Measurements from ENCODE around the gene PKIG. TPM values are rescaled to one million over a fixed set of nuclear protein-coding genes. Genes with fewer than 3 reads are reported as not detected.

Gene PKIG
- polyA plus RNA-seq, 1 donor (not counting 4 experiments of a cell fraction or from before 2014, with no cell fraction given) = 6.6 TPM

DNA sequence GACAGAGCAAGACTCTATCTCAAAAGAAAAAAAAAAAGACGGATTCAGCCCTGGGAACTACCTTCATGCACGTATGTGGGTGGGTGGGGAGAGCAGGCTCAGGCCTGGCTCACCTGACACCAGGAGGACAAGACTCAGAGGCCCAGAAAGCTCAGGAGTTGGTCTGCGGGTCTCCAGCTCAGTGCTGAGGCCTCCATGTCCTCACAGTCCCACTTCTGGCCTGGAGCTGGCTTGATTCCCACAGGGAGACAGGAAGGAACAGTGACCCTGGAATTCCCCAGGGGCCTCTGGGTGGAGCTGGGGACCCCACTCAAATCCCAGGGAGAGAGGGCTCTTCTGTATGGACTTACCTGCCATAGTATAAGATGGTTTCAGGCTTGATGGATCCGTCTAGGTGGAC is 53.5 kb downstream of the PKIG start:
- no peak overlapping the region for H3K27ac ChIP-seq (ENCODE audit: control insufficient read depth, insufficient read depth, low read length)
- no peak overlapping the region for H3K9ac ChIP-seq (ENCODE audit: control insufficient read depth, extremely low read depth, insufficient read depth, low read length)
- no peak for TF ChIP-seq EZH2 (IDR thresholded peaks at IDR 0.05; ENCODE audit: low read length)
- TF ChIP-seq, protein P1, sequence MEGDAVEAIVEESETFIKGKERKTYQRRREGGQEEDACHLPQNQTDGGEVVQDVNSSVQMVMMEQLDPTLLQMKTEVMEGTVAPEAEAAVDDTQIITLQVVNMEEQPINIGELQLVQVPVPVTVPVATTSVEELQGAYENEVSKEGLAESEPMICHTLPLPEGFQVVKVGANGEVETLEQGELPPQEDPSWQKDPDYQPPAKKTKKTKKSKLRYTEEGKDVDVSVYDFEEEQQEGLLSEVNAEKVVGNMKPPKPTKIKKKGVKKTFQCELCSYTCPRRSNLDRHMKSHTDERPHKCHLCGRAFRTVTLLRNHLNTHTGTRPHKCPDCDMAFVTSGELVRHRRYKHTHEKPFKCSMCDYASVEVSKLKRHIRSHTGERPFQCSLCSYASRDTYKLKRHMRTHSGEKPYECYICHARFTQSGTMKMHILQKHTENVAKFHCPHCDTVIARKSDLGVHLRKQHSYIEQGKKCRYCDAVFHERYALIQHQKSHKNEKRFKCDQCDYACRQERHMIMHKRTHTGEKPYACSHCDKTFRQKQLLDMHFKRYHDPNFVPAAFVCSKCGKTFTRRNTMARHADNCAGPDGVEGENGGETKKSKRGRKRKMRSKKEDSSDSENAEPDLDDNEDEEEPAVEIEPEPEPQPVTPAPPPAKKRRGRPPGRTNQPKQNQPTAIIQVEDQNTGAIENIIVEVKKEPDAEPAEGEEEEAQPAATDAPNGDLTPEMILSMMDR (optimal IDR thresholded peaks at IDR 0.05 in 1 of 3, IDR thresholded peaks at IDR 0.05 in 1 of 3, conservative IDR thresholded peaks at IDR 0.05 in 1 of 3; ENCODE audit: extremely low read depth in 1 of 3, insufficient read depth in 2 of 3, low read length in 3 of 3) = no peak
- H3K27me3 ChIP-seq (ENCODE audit: control insufficient read depth, extremely low read depth, insufficient read depth, low read length) = no peaks in the 10 kb centered on the region
- no peaks in the 10 kb centered on the region for H4K20me1 ChIP-seq (ENCODE audit: control insufficient read depth, extremely low read depth, insufficient read depth, low read length)
- no peak overlapping the region for H3K4me2 ChIP-seq (ENCODE audit: control insufficient read depth, extremely low read depth, insufficient read depth, low read depth, low read length)
- H3K36me3 ChIP-seq (ENCODE audit: control insufficient read depth in 2 of 2, extremely low read depth in 1 of 2, insufficient read depth in 2 of 2, low read length in 2 of 2) = peaks cover 5 to 6% of the 10 kb centered on the region in 2 experiments
- H3K9me3 ChIP-seq (ENCODE audit: control insufficient read depth, low read depth, low read length) = peaks cover 2% of the 10 kb centered on the region
- H3K79me2 ChIP-seq (ENCODE audit: control insufficient read depth, insufficient read depth, low read length) = no peaks in the 10 kb centered on the region
- DNase-seq (ENCODE audit: low read depth, low spot score) (no peak), FAIRE-seq (no peak)
- dilution Hi-C loops (cut with MboI; ENCODE audit: extremely low pct_ligation_motif_present, low sequenced_read_pairs) = no loop called here
- H3K9me1 ChIP-seq (ENCODE audit: control insufficient read depth, extremely low read depth, insufficient read depth, low read length) = no peaks in the 10 kb centered on the region
- H3K4me3 ChIP-seq (ENCODE audit: control insufficient read depth in 2 of 3, extremely low read depth in 1 of 3, insufficient read depth in 2 of 3, low read depth in 1 of 3, low read length in 3 of 3) = no peak overlapping the region
- H3K4me1 ChIP-seq (ENCODE audit: control insufficient read depth, extremely low read depth, insufficient read depth, low read length) = no peaks in the 10 kb centered on the region
- H2AFZ ChIP-seq (ENCODE audit: control insufficient read depth, low read length) = no peak overlapping the region

DNA sequence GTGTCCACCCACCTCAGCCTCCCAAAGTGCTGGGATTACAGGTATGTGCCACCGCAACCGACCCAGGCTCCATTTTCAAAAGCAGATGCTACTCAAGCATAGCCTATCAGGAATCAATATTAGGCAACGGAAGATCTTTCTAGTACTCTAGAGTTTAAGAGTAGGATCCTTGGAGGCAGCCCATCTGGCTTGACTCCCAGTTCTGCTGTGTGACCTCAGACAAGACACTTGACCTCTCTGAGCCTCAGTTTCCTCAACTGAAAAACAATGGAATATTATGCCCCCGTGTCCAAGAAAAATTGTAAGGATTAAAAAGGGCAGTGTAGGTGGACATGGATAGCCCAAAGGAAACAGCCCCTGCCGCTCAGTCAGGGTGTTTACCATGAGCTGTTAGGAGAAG is 54.7 kb downstream of the PKIG start:
- Histone ChIP-seq H2AFZ (ENCODE audit: control insufficient read depth, low read length) (no peak overlapping the region), H3K27me3 (ENCODE audit: control insufficient read depth, extremely low read depth, insufficient read depth, low read length) (no peaks in the 10 kb centered on the region), H3K27ac (ENCODE audit: control insufficient read depth, insufficient read depth, low read length) (no peak overlapping the region), H3K4me2 (ENCODE audit: control insufficient read depth, extremely low read depth, insufficient read depth, low read depth, low read length) (no peak overlapping the region), H3K9me3 (ENCODE audit: control insufficient read depth, low read depth, low read length) (peaks cover 3% of the 10 kb centered on the region), H4K20me1 (ENCODE audit: control insufficient read depth, extremely low read depth, insufficient read depth, low read length) (no peaks in the 10 kb centered on the region), H3K4me1 (ENCODE audit: control insufficient read depth, extremely low read depth, insufficient read depth, low read length) (peaks cover 9% of the 10 kb centered on the region), H3K4me3 (ENCODE audit: control insufficient read depth in 2 of 3, extremely low read depth in 1 of 3, insufficient read depth in 2 of 3, low read depth in 1 of 3, low read length in 3 of 3) (no peak overlapping the region), H3K79me2 (ENCODE audit: control insufficient read depth, insufficient read depth, low read length) (no peaks in the 10 kb centered on the region), H3K9ac (ENCODE audit: control insufficient read depth, extremely low read depth, insufficient read depth, low read length) (no peak overlapping the region), H3K36me3 (ENCODE audit: control insufficient read depth in 2 of 2, extremely low read depth in 1 of 2, insufficient read depth in 2 of 2, low read length in 2 of 2) (peaks cover 5 to 6% of the 10 kb centered on the region in 2 experiments), H3K9me1 (ENCODE audit: control insufficient read depth, extremely low read depth, insufficient read depth, low read length) (no peaks in the 10 kb centered on the region)
- FAIRE-seq (no peak), DNase-seq (ENCODE audit: low read depth, low spot score) (no peak)
- no peak for TF ChIP-seq EZH2 (IDR thresholded peaks at IDR 0.05; ENCODE audit: low read length)
- TF ChIP-seq, protein P1 (optimal IDR thresholded peaks at IDR 0.05 in 1 of 3, IDR thresholded peaks at IDR 0.05 in 1 of 3, conservative IDR thresholded peaks at IDR 0.05 in 1 of 3; ENCODE audit: extremely low read depth in 1 of 3, insufficient read depth in 2 of 3, low read length in 3 of 3) = no peak
- dilution Hi-C loops (cut with MboI; ENCODE audit: extremely low pct_ligation_motif_present, low sequenced_read_pairs) = no loop called here
